SH-SY5Y (cell line): ENCODE results near the gene ZNF544.

Experiments
- GATA2 ChIP-seq: IDR thresholded peaks from 2 replicates; pipeline ENCODE4 v1.6.1; 2011; ENCODE audit warnings: mild to moderate bottlenecking, low read depth, low read length
- GATA3 ChIP-seq: IDR thresholded peaks from 2 replicates; pipeline ENCODE4 v1.6.1; 2011; ENCODE audit warnings: low read depth, mild to moderate bottlenecking, low read length, moderate library complexity

Gene ZNF544

GRCh38 chr19:58311345-58311865 lies 82.7 kb downstream of the ZNF544 start:
- TF ChIP-seq GATA2 (no peak), GATA3 (no peak)
